ENCODE measurements around the gene OPA1. TPM values are rescaled to one million over a fixed set of nuclear protein-coding genes. Genes with fewer than 3 reads are reported as not detected.
"Not testable (repeated sequence)": the region's sequence is repeated elsewhere in the genome, so short reads cannot be mapped to it uniquely, and the experiment has no call there.

The OPA1 gene
- total RNA-seq, 1 experiment from 2014 or later, result 62.5 TPM

DNA sequence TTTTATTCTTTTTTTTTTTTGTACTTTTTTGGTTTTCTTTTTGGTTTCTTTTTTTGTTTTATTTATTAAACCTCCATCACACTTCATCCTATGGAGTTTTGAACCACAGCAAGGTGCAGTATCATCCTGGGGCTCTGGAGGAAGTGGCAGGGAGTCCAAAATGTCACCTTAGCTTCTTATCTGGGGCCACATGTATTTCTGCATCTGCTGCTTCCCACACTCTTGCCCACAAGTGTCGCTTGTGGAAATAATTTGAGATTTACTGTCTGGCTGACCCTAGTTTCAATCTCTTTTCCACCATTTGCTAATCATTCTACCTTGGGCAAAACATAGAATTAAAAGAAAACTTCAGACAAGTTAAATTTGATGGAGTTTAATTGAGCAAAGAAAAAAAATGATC is 6.4 kb downstream of the OPA1 start:
- ChIA-PET CTCF (no interaction called here), POLR2A (interaction anchor here (0.7 kb wide), 1 partner anchor 1645 kb away, joined by 3 read pairs; no protein-coding TSS in a partner anchor)
- no peak for DNase-seq (ENCODE audit: unreplicated experiment)
- peaks cover 29% of the 10 kb centered on the region for H3K36me3 Mint-ChIP-seq (ENCODE audit: insufficient read depth, unreplicated experiment)
- H3K9me3 Mint-ChIP-seq (ENCODE audit: unreplicated experiment), result no peaks in the 10 kb centered on the region
- H3K4me1 Mint-ChIP-seq (ENCODE audit: insufficient read depth, unreplicated experiment), result peaks cover 23% of the 10 kb centered on the region
- no TSS peak for BruUV-seq (replicated peaks)
- TF ChIP-seq, protein P1, sequence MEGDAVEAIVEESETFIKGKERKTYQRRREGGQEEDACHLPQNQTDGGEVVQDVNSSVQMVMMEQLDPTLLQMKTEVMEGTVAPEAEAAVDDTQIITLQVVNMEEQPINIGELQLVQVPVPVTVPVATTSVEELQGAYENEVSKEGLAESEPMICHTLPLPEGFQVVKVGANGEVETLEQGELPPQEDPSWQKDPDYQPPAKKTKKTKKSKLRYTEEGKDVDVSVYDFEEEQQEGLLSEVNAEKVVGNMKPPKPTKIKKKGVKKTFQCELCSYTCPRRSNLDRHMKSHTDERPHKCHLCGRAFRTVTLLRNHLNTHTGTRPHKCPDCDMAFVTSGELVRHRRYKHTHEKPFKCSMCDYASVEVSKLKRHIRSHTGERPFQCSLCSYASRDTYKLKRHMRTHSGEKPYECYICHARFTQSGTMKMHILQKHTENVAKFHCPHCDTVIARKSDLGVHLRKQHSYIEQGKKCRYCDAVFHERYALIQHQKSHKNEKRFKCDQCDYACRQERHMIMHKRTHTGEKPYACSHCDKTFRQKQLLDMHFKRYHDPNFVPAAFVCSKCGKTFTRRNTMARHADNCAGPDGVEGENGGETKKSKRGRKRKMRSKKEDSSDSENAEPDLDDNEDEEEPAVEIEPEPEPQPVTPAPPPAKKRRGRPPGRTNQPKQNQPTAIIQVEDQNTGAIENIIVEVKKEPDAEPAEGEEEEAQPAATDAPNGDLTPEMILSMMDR (IDR thresholded peaks at IDR 0.05; ENCODE audit: unreplicated experiment), result no peak
- no peaks in the 10 kb centered on the region for H3K27me3 Mint-ChIP-seq (ENCODE audit: insufficient read depth, unreplicated experiment)
- intact Hi-C loops (cut with micrococcal nuclease), result no loop called here
- H3K4me3 Mint-ChIP-seq (ENCODE audit: unreplicated experiment), result no peak overlapping the region
- H3K27ac Mint-ChIP-seq (ENCODE audit: low read depth, unreplicated experiment), result no peak overlapping the region

GRCh38 chr3:193605876-193606275 is 12.9 kb downstream of the OPA1 start:
- TF ChIP-seq, protein P1 (IDR thresholded peaks at IDR 0.05; ENCODE audit: unreplicated experiment), result peak; percentile 69
- BruUV-seq (replicated peaks), result no TSS peak
- intact Hi-C loops (cut with micrococcal nuclease), result no loop called here
- no peak overlapping the region for H3K27ac Mint-ChIP-seq (ENCODE audit: low read depth, unreplicated experiment)
- H3K4me3 Mint-ChIP-seq (ENCODE audit: unreplicated experiment), result no peak overlapping the region
- H3K9me3 Mint-ChIP-seq (ENCODE audit: unreplicated experiment), result no peaks in the 10 kb centered on the region
- DNase-seq (ENCODE audit: unreplicated experiment), result peak; percentile 80
- no peaks in the 10 kb centered on the region for H3K27me3 Mint-ChIP-seq (ENCODE audit: insufficient read depth, unreplicated experiment)
- POLR2A ChIA-PET, result no interaction called here
- H3K36me3 Mint-ChIP-seq (ENCODE audit: insufficient read depth, unreplicated experiment), result peaks cover 15% of the 10 kb centered on the region
- peaks cover 6% of the 10 kb centered on the region for H3K4me1 Mint-ChIP-seq (ENCODE audit: insufficient read depth, unreplicated experiment)
- CTCF ChIA-PET, result interaction anchor here (0.7 kb wide), 1 partner anchor 20 kb away, joined by 3 read pairs; no protein-coding TSS in a partner anchor

DNA sequence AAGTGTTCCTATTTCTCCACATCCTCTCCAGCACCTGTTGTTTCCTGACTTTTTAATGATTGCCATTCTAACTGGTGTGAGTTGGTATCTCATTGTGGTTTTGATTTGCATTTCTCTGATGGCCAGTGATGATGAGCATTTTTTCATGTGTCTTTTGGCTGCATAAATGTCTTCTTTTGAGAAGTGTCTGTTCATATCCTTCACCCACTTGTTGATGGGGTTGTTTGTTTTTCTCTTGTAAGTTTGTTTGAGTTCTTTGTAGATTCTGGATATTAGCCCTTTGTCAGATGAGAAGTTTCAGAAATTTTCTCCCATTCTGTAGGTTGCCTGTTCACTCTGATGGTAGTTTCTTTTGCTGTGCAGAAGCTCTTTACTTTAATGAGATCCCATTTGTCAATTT is 13.9 kb downstream of the OPA1 start:
- H3K4me3 Mint-ChIP-seq (ENCODE audit: unreplicated experiment); BruUV-seq (replicated peaks); CTCF ChIA-PET; H3K9me3 Mint-ChIP-seq (ENCODE audit: unreplicated experiment); H3K27ac Mint-ChIP-seq (ENCODE audit: low read depth, unreplicated experiment); intact Hi-C loops (cut with micrococcal nuclease); H3K27me3 Mint-ChIP-seq (ENCODE audit: insufficient read depth, unreplicated experiment); H3K36me3 Mint-ChIP-seq (ENCODE audit: insufficient read depth, unreplicated experiment); POLR2A ChIA-PET; DNase-seq (ENCODE audit: unreplicated experiment); H3K4me1 Mint-ChIP-seq (ENCODE audit: insufficient read depth, unreplicated experiment): not testable (repeated sequence)

- peaks cover 16% of the 10 kb centered on the region for H3K36me3 Mint-ChIP-seq (ENCODE audit: insufficient read depth, unreplicated experiment)
- DNase-seq (ENCODE audit: unreplicated experiment); H3K9me3 Mint-ChIP-seq (ENCODE audit: unreplicated experiment); H3K27ac Mint-ChIP-seq (ENCODE audit: low read depth, unreplicated experiment); POLR2A ChIA-PET; H3K27me3 Mint-ChIP-seq (ENCODE audit: insufficient read depth, unreplicated experiment); intact Hi-C loops (cut with micrococcal nuclease); H3K4me1 Mint-ChIP-seq (ENCODE audit: insufficient read depth, unreplicated experiment); CTCF ChIA-PET; H3K4me3 Mint-ChIP-seq (ENCODE audit: unreplicated experiment); BruUV-seq (replicated peaks): not testable (repeated sequence)
These were observed 17.5 kb downstream of the OPA1 start for GRCh38 chr3:193610516-193610915.

- H3K9me3 Mint-ChIP-seq (ENCODE audit: unreplicated experiment), result no peaks in the 10 kb centered on the region
- DNase-seq (ENCODE audit: unreplicated experiment), result no peak
- TF ChIP-seq, protein P1 (IDR thresholded peaks at IDR 0.05; ENCODE audit: unreplicated experiment), result no peak
- ChIA-PET POLR2A (no interaction called here), CTCF (no interaction called here)
- intact Hi-C loops (cut with micrococcal nuclease), result no loop called here
- no peak overlapping the region for H3K27ac Mint-ChIP-seq (ENCODE audit: low read depth, unreplicated experiment)
- no TSS peak for BruUV-seq (replicated peaks)
- H3K36me3 Mint-ChIP-seq (ENCODE audit: insufficient read depth, unreplicated experiment), result peaks cover 50% of the 10 kb centered on the region
- no peaks in the 10 kb centered on the region for H3K4me1 Mint-ChIP-seq (ENCODE audit: insufficient read depth, unreplicated experiment)
- H3K4me3 Mint-ChIP-seq (ENCODE audit: unreplicated experiment), result no peak overlapping the region
- no peaks in the 10 kb centered on the region for H3K27me3 Mint-ChIP-seq (ENCODE audit: insufficient read depth, unreplicated experiment)
These were observed 21.4 kb downstream of the OPA1 start for GRCh38 chr3:193614430-193614829.

Data from MCF 10A (cell line).